Neural progenitor cell (in vitro differentiated cells): ENCODE measurements around the gene TM9SF2. TPM values are rescaled to one million over a fixed set of nuclear protein-coding genes. Genes with fewer than 3 reads are reported as not detected.

Experiments
- DNase-seq: peaks from one replicate; pipeline ENCODE4 v3.0.0-alpha.2; 2016; ENCODE audit warnings: low spot score
- H2AFZ ChIP-seq: fragments of 200-600 bp; sonication (generic); replicated peaks from 2 replicates; pipeline ENCODE4 v1.6.1; 2016; ENCODE audit warnings: antibody characterized with exemption
- H3F3A ChIP-seq: fragments of 200-600 bp; sonication (generic); 2 replicates; pipeline ENCODE4 v1.6.1; 2016; ENCODE audit warnings: antibody characterized with exemption, low read depth
- H3K27ac ChIP-seq: fragments of 200-600 bp; sonication (generic); 2 replicates; pipeline ENCODE4 v1.5.1; 2016; ENCODE audit warnings: mild to moderate bottlenecking
- H3K27me3 ChIP-seq: fragments of 200-600 bp; sonication (generic); 2 replicates; pipeline ENCODE4 v1.6.1; 2016; ENCODE audit warnings: mild to moderate bottlenecking, moderate library complexity
- H3K36me3 ChIP-seq: fragments of 200-600 bp; sonication (generic); 2 replicates; pipeline ENCODE4 v1.5.1; 2016
- H3K4me1 ChIP-seq: fragments of 200-600 bp; sonication (generic); 2 replicates; pipeline ENCODE4 v1.6.1; 2016; ENCODE audit warnings: mixed run types
- H3K4me2 ChIP-seq: fragments of 200-600 bp; sonication (generic); 2 replicates; pipeline ENCODE4 v1.6.1; 2016
- H3K4me3 ChIP-seq: fragments of 200-600 bp; sonication (generic); 2 replicates; pipeline ENCODE4 v1.5.1; 2016
- H3K79me2 ChIP-seq: fragments of 200-600 bp; sonication (generic); 2 replicates; pipeline ENCODE4 v1.6.1; 2016; ENCODE audit warnings: low read depth
- H3K9ac ChIP-seq: fragments of 200-600 bp; sonication (generic); 2 replicates; pipeline ENCODE4 v1.6.1; 2016
- H3K9me3 ChIP-seq: fragments of 200-600 bp; sonication (generic); 2 replicates; pipeline ENCODE4 v1.5.1; 2016; ENCODE audit warnings: low read depth
- H4K20me1 ChIP-seq: fragments of 200-600 bp; sonication (generic); 2 replicates; pipeline ENCODE4 v1.6.1; 2016; ENCODE audit warnings: low read depth
- H3K27ac Mint-ChIP-seq: 3 replicates; pipeline ENCODE4 v1.8.0; 2021; ENCODE audit warnings: mixed read lengths
- H3K27me3 Mint-ChIP-seq: 2 replicates; pipeline ENCODE4 v1.8.0; 2022; ENCODE audit warnings: low read depth, mild to moderate bottlenecking, inconsistent platforms, moderate library complexity, mixed read lengths; ENCODE audit not compliant: insufficient read depth
- H3K36me3 Mint-ChIP-seq: 3 replicates; pipeline ENCODE4 v1.8.0; 2021; ENCODE audit warnings: mixed read lengths
- H3K4me1 Mint-ChIP-seq: 3 replicates; pipeline ENCODE4 v1.8.0; 2021; ENCODE audit warnings: mixed read lengths
- H3K4me3 Mint-ChIP-seq: 3 replicates; pipeline ENCODE4 v1.8.0; 2021; ENCODE audit warnings: mild to moderate bottlenecking, moderate library complexity, mixed read lengths
- H3K9me3 Mint-ChIP-seq: 3 replicates; pipeline ENCODE4 v1.8.0; 2020; ENCODE audit warnings: mixed read lengths
- EZH2 ChIP-seq: fragments of 200-600 bp; sonication (generic); IDR thresholded peaks from 2 replicates; pipeline ENCODE4 v1.6.1; 2017; ENCODE audit warnings: antibody characterized with exemption, mild to moderate bottlenecking, moderate library complexity
- EZH2phosphoT487 ChIP-seq: fragments of 200-600 bp; sonication (generic); IDR thresholded peaks from 2 replicates; pipeline ENCODE4 v1.6.1; 2017; ENCODE audit warnings: antibody characterized with exemption
- total RNA-seq: library from RNA; depleted of rRNA; stranded (reverse); fragments of >200 nt; gene quantifications from 2 replicates; pipeline ENCODE4 v1.2.3, GENCODE V29; 2015; ENCODE audit warnings: low replicate concordance
- TF ChIP-seq, protein P1 (sequence below): fragments of 200-600 bp; sonication (generic); IDR thresholded peaks from 2 replicates; pipeline ENCODE4 v1.5.1; 2017; ENCODE audit warnings: antibody characterized with exemption, mild to moderate bottlenecking

Gene TM9SF2
- total RNA-seq, 1 donor from 2014 or later = 128 TPM

DNA sequence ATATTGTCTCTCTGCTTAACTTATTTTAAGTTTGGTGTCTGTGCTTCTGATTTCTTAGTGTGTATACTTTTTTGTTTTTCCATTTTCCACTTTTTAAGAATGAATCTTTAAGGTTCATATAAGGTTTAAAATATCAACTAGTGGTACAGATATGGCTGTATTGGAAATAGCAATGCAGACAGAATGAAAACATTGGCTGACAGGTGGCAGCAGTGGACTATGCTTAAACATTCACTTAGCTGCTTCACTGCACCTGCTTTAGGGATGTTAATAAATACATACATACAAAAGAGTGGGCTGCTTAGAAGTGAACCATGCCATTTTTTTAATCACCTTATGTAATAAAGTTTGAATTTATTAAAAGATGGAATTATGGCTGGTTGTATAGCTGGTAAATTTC, 27.3 kb downstream of the TM9SF2 start:
- Histone ChIP-seq H3K9ac (no peak overlapping the region), H3K4me1 (peaks cover 7% of the 10 kb centered on the region), H3K79me2 (no peaks in the 10 kb centered on the region), H3K4me3 (no peak overlapping the region), H3K27me3 (no peaks in the 10 kb centered on the region), H4K20me1 (no peaks in the 10 kb centered on the region), H3K27ac (no peak overlapping the region), H3K9me3 (no peaks in the 10 kb centered on the region), H2AFZ (no peak overlapping the region), H3F3A (peaks cover 12% of the 10 kb centered on the region), H3K36me3 (peaks cover 19% of the 10 kb centered on the region), H3K4me2 (no peak overlapping the region)
- TF ChIP-seq, protein P1, sequence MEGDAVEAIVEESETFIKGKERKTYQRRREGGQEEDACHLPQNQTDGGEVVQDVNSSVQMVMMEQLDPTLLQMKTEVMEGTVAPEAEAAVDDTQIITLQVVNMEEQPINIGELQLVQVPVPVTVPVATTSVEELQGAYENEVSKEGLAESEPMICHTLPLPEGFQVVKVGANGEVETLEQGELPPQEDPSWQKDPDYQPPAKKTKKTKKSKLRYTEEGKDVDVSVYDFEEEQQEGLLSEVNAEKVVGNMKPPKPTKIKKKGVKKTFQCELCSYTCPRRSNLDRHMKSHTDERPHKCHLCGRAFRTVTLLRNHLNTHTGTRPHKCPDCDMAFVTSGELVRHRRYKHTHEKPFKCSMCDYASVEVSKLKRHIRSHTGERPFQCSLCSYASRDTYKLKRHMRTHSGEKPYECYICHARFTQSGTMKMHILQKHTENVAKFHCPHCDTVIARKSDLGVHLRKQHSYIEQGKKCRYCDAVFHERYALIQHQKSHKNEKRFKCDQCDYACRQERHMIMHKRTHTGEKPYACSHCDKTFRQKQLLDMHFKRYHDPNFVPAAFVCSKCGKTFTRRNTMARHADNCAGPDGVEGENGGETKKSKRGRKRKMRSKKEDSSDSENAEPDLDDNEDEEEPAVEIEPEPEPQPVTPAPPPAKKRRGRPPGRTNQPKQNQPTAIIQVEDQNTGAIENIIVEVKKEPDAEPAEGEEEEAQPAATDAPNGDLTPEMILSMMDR = peak; percentile 31
- TF ChIP-seq EZH2phosphoT487 (no peak), EZH2 (no peak)
- Mint-ChIP-seq H3K4me1 (peaks cover 12% of the 10 kb centered on the region), H3K27ac (no peak overlapping the region), H3K9me3 (no peaks in the 10 kb centered on the region), H3K4me3 (no peak overlapping the region), H3K36me3 (peaks cover 31% of the 10 kb centered on the region), H3K27me3 (peaks cover 2% of the 10 kb centered on the region)
- DNase-seq = peak; percentile 8

DNA sequence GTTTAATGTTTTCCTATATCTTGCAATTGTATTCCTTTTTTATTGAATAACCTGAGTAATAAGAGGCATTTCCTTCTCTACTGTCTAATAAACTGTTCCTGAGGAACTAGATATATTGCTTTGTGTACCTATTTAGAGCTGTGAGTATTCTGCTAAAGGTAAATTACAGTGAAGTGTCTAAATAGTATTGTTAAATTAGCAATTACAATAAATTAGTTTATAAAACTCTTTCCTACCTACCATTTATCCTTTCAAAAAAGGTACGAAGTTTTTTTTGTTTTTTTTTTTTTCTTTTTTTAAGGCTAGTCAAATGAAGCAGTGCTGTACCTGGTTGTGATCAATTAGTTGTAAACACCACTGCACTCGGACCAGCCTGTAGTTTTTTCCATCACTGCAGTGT, 34.8 kb downstream of the TM9SF2 start:
- Mint-ChIP-seq H3K36me3 (peaks cover 15% of the 10 kb centered on the region), H3K9me3 (no peaks in the 10 kb centered on the region), H3K27ac (no peak overlapping the region), H3K4me1 (no peaks in the 10 kb centered on the region), H3K4me3 (no peak overlapping the region), H3K27me3 (no peaks in the 10 kb centered on the region)
- no peaks in the 10 kb centered on the region for H3K27me3 ChIP-seq
- no peak for DNase-seq
- TF ChIP-seq, protein P1 = no peak
- H3F3A ChIP-seq = no peaks in the 10 kb centered on the region
- H3K79me2 ChIP-seq = no peaks in the 10 kb centered on the region
- no peaks in the 10 kb centered on the region for H3K4me1 ChIP-seq
- H3K9me3 ChIP-seq = no peaks in the 10 kb centered on the region
- H3K9ac ChIP-seq = no peak overlapping the region
- no peak overlapping the region for H3K4me2 ChIP-seq
- no peak overlapping the region for H3K4me3 ChIP-seq
- peaks cover 17% of the 10 kb centered on the region for H3K36me3 ChIP-seq
- H4K20me1 ChIP-seq = no peaks in the 10 kb centered on the region
- no peak overlapping the region for H2AFZ ChIP-seq
- H3K27ac ChIP-seq = no peak overlapping the region

DNA sequence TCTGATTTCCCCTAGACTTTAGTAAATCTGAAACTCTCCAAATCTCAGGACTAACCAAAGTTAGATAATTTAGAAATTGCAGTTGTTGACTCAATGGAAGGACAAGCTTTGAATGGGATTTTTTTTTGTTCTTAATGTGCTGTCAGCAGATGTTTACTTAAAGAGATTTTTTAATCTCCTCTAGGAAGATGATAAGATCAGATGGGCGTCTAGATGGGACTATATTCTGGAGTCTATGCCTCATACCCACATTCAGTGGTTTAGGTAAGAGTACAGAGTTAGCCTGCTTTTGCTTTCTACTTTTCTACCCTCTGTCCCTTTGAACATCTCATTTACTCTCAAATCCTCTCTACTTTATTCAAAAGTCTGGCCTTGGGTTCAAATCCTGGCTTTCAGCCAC, 39.3 kb downstream of the TM9SF2 start:
- H3K36me3 Mint-ChIP-seq = peaks cover 19% of the 10 kb centered on the region
- no peak for TF ChIP-seq EZH2phosphoT487
- no peak for TF ChIP-seq EZH2
- Histone ChIP-seq H3K4me2 (no peak overlapping the region), H4K20me1 (no peaks in the 10 kb centered on the region), H3K36me3 (peaks cover 12% of the 10 kb centered on the region), H3F3A (no peaks in the 10 kb centered on the region), H3K4me1 (no peaks in the 10 kb centered on the region), H3K9ac (no peak overlapping the region), H3K27me3 (no peaks in the 10 kb centered on the region), H3K9me3 (no peaks in the 10 kb centered on the region), H2AFZ (no peak overlapping the region), H3K79me2 (no peaks in the 10 kb centered on the region), H3K27ac (no peak overlapping the region), H3K4me3 (no peak overlapping the region)
- no peak for DNase-seq
- no peak overlapping the region for H3K4me3 Mint-ChIP-seq
- no peaks in the 10 kb centered on the region for H3K9me3 Mint-ChIP-seq
- no peak overlapping the region for H3K27ac Mint-ChIP-seq
- no peaks in the 10 kb centered on the region for H3K27me3 Mint-ChIP-seq
- H3K4me1 Mint-ChIP-seq = no peaks in the 10 kb centered on the region

DNA sequence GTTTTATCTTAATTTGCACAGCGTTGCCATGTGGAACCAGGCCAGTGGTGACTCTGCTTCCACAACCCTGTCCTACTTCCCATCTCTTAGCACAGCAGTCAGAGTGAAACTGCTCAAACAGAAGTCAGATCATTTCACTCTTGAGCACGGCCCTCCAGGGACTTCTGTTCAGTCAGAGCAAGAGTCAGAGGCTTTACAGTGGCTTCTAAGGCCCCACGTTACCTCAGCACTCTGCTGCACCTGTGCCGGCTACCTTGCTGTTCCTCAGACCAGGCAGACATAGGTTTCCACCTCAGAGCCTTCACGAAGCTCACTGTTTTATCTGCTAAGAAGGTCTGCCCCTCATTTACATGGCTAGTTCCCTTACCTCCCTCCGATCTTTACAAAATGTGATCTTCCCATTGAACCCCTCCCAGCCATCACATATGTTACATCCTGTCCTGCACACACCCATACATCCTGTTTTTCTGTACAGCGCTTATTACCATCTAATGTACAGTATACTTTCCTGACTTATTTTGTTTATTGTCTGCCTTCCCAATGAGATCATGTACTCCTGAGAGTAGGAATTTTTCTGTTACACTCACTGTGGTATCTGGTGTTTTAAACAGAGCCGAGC, 41.6 kb downstream of the TM9SF2 start:
- Histone ChIP-seq H3K36me3 (peaks cover 6% of the 10 kb centered on the region), H3K9ac (no peak overlapping the region), H4K20me1 (no peaks in the 10 kb centered on the region), H3K27me3 (no peaks in the 10 kb centered on the region), H2AFZ (no peak overlapping the region), H3K9me3 (no peaks in the 10 kb centered on the region), H3K4me3 (no peak overlapping the region), H3K79me2 (no peaks in the 10 kb centered on the region), H3K4me1 (no peaks in the 10 kb centered on the region), H3K4me2 (no peak overlapping the region), H3F3A (no peaks in the 10 kb centered on the region), H3K27ac (no peak overlapping the region)
- H3K4me3 Mint-ChIP-seq = no peak overlapping the region
- H3K4me1 Mint-ChIP-seq = no peaks in the 10 kb centered on the region
- TF ChIP-seq EZH2phosphoT487 (no peak), EZH2 (no peak)
- TF ChIP-seq, protein P1 = no peak
- no peaks in the 10 kb centered on the region for H3K27me3 Mint-ChIP-seq
- no peak for DNase-seq
- H3K9me3 Mint-ChIP-seq = no peaks in the 10 kb centered on the region
- H3K27ac Mint-ChIP-seq = no peak overlapping the region
- H3K36me3 Mint-ChIP-seq = peaks cover 19% of the 10 kb centered on the region
